ENCODE data around the gene TMC7.

TMC7 gene

GRCh38 chr16:18938986-18939385 is 44.7 kb upstream of the TMC7 start:
- H4K20me1 ChIP-seq (ENCODE audit: insufficient read depth, low read length), result no peaks in the 10 kb centered on the region
- no peaks in the 10 kb centered on the region for H3K36me3 ChIP-seq (replicated peaks; ENCODE audit: insufficient read depth, low read length)
- TF ChIP-seq EZH2phosphoT487 (IDR thresholded peaks at IDR 0.05; ENCODE audit: low read length), result no peak
- no peak for TF ChIP-seq EZH2 (optimal IDR thresholded peaks at IDR 0.05; ENCODE audit: low read depth, low read length)
- no peak for TF ChIP-seq CTCF (IDR thresholded peaks at IDR 0.05; ENCODE audit: low read length)
- H3K4me2 ChIP-seq (ENCODE audit: low read depth, low read length), result no peak overlapping the region
- no peak overlapping the region for H3K4me3 ChIP-seq (ENCODE audit: low read length)
- H3K9me3 ChIP-seq (replicated peaks; ENCODE audit: insufficient read depth, low read length), result no peaks in the 10 kb centered on the region
- no peaks in the 10 kb centered on the region for H3K4me1 ChIP-seq (ENCODE audit: low read length)
- no peak overlapping the region for H2AFZ ChIP-seq (ENCODE audit: low read length)
- H3K79me2 ChIP-seq (ENCODE audit: low read length), result no peaks in the 10 kb centered on the region
- H3K27ac ChIP-seq (ENCODE audit: low read length), result no peak overlapping the region
- DNase-seq, result no peak
- no peak overlapping the region for H3K9ac ChIP-seq (ENCODE audit: low read length)
- H3K9me2 ChIP-seq (replicated peaks; ENCODE audit: insufficient read depth, low read length), result no peaks in the 10 kb centered on the region
- no peaks in the 10 kb centered on the region for H3F3A ChIP-seq (ENCODE audit: insufficient read depth, low read length)
- H3K27me3 ChIP-seq (replicated peaks; ENCODE audit: insufficient read depth, low read length), result no peaks in the 10 kb centered on the region

- Histone ChIP-seq H4K20me1 (ENCODE audit: insufficient read depth, low read length) (no peaks in the 10 kb centered on the region), H3K9me3 (replicated peaks; ENCODE audit: insufficient read depth, low read length) (no peaks in the 10 kb centered on the region), H3F3A (ENCODE audit: insufficient read depth, low read length) (no peaks in the 10 kb centered on the region), H3K27me3 (replicated peaks; ENCODE audit: insufficient read depth, low read length) (no peaks in the 10 kb centered on the region), H3K27ac (ENCODE audit: low read length) (no peak overlapping the region), H3K79me2 (ENCODE audit: low read length) (no peaks in the 10 kb centered on the region), H3K4me3 (ENCODE audit: low read length) (no peak overlapping the region), H3K9me2 (replicated peaks; ENCODE audit: insufficient read depth, low read length) (no peaks in the 10 kb centered on the region), H3K4me2 (ENCODE audit: low read depth, low read length) (no peak overlapping the region), H3K9ac (ENCODE audit: low read length) (no peak overlapping the region), H3K4me1 (ENCODE audit: low read length) (no peaks in the 10 kb centered on the region), H3K36me3 (replicated peaks; ENCODE audit: insufficient read depth, low read length) (no peaks in the 10 kb centered on the region), H2AFZ (ENCODE audit: low read length) (no peak overlapping the region)
- TF ChIP-seq EZH2phosphoT487 (IDR thresholded peaks at IDR 0.05; ENCODE audit: low read length) (no peak), EZH2 (optimal IDR thresholded peaks at IDR 0.05; ENCODE audit: low read depth, low read length) (no peak), CTCF (IDR thresholded peaks at IDR 0.05; ENCODE audit: low read length) (no peak)
- DNase-seq, result no peak
Observed at GRCh38 chr16:18941471-18941870, 42.3 kb upstream of the TMC7 start.

GRCh38 chr16:18942061-18942460 is 41.7 kb upstream of the TMC7 start:
- Histone ChIP-seq H3K36me3 (replicated peaks; ENCODE audit: insufficient read depth, low read length) (no peaks in the 10 kb centered on the region), H3K4me1 (ENCODE audit: low read length) (no peaks in the 10 kb centered on the region), H3K4me2 (ENCODE audit: low read depth, low read length) (no peak overlapping the region), H3F3A (ENCODE audit: insufficient read depth, low read length) (no peaks in the 10 kb centered on the region), H3K9me3 (replicated peaks; ENCODE audit: insufficient read depth, low read length) (no peaks in the 10 kb centered on the region), H3K9me2 (replicated peaks; ENCODE audit: insufficient read depth, low read length) (no peaks in the 10 kb centered on the region), H3K79me2 (ENCODE audit: low read length) (no peaks in the 10 kb centered on the region), H2AFZ (ENCODE audit: low read length) (no peak overlapping the region), H3K9ac (ENCODE audit: low read length) (no peak overlapping the region), H3K4me3 (ENCODE audit: low read length) (no peak overlapping the region), H4K20me1 (ENCODE audit: insufficient read depth, low read length) (no peaks in the 10 kb centered on the region), H3K27me3 (replicated peaks; ENCODE audit: insufficient read depth, low read length) (no peaks in the 10 kb centered on the region), H3K27ac (ENCODE audit: low read length) (no peak overlapping the region)
- no peak for TF ChIP-seq CTCF (IDR thresholded peaks at IDR 0.05; ENCODE audit: low read length)
- no peak for TF ChIP-seq EZH2 (optimal IDR thresholded peaks at IDR 0.05; ENCODE audit: low read depth, low read length)
- TF ChIP-seq EZH2phosphoT487 (IDR thresholded peaks at IDR 0.05; ENCODE audit: low read length), result no peak
- no peak for DNase-seq
